H9 (cell line): ENCODE measurements around the gene EIF1AD. TPM values are rescaled to one million over a fixed set of nuclear protein-coding genes. Genes with fewer than 3 reads are reported as not detected.

Experiments
- DNase-seq: peaks from one replicate; pipeline ENCODE4 v3.0.0-alpha.2; 2017
- H2AFZ ChIP-seq: one replicate; pipeline ENCODE4 v1.6.1; 2013; ENCODE audit warnings: mild to moderate bottlenecking, low read length, control low read depth, moderate library complexity
- H2AK5ac ChIP-seq: 2 replicates; pipeline ENCODE4 v1.6.1; 2013; ENCODE audit warnings: low read length, control low read depth, mixed read lengths; ENCODE audit not compliant: insufficient read length
- H2BK120ac ChIP-seq: one replicate; pipeline ENCODE4 v1.6.1; 2013; ENCODE audit warnings: low read depth, mild to moderate bottlenecking, low read length, control low read depth, inconsistent platforms; ENCODE audit not compliant: poor library complexity, severe bottlenecking
- H2BK12ac ChIP-seq: 2 replicates; pipeline ENCODE4 v1.6.1; 2013; ENCODE audit warnings: low read length, control low read depth, mixed read lengths, low read depth; ENCODE audit not compliant: insufficient read length
- H2BK15ac ChIP-seq: 2 replicates; pipeline ENCODE4 v1.6.1; 2013; ENCODE audit warnings: low read depth, low read length, control low read depth
- H2BK20ac ChIP-seq: one replicate; pipeline ENCODE4 v1.6.1; 2013; ENCODE audit warnings: low read depth, mild to moderate bottlenecking, low read length, control low read depth, inconsistent platforms; ENCODE audit not compliant: poor library complexity, severe bottlenecking
- H2BK5ac ChIP-seq: 2 replicates; pipeline ENCODE4 v1.6.1; 2013; ENCODE audit warnings: low read length, control low read depth, mixed read lengths; ENCODE audit not compliant: insufficient read length
- H3K14ac ChIP-seq: 2 replicates; pipeline ENCODE4 v1.6.1; 2013; ENCODE audit warnings: low read length, control low read depth; ENCODE audit not compliant: insufficient read depth
- H3K18ac ChIP-seq: 2 replicates; pipeline ENCODE4 v1.6.1; 2013; ENCODE audit warnings: low read depth, mild to moderate bottlenecking, mixed read lengths, low read length, control low read depth; ENCODE audit not compliant: insufficient read length
- H3K23ac ChIP-seq: 2 replicates; pipeline ENCODE4 v1.6.1; 2013; ENCODE audit warnings: low read length, control low read depth, mixed read lengths, low read depth; ENCODE audit not compliant: insufficient read length
- H3K23me2 ChIP-seq: 2 replicates; pipeline ENCODE4 v1.6.1; 2013; ENCODE audit warnings: low read depth, mild to moderate bottlenecking, mixed read lengths, low read length, control low read depth; ENCODE audit not compliant: insufficient read length, poor library complexity, severe bottlenecking
- H3K27ac ChIP-seq: 2 replicates; pipeline ENCODE4 v1.5.1; 2013; ENCODE audit warnings: low read length, control low read depth, mixed read lengths, low read depth; ENCODE audit not compliant: insufficient read length
- H3K27me3 ChIP-seq: 2 replicates; pipeline ENCODE4 v1.6.1; 2013; ENCODE audit warnings: low read length, control low read depth, inconsistent platforms; ENCODE audit not compliant: insufficient read depth
- H3K4ac ChIP-seq: 2 replicates; pipeline ENCODE4 v1.6.1; 2013; ENCODE audit warnings: low read depth, mild to moderate bottlenecking, control low read depth, inconsistent platforms, low read length, moderate library complexity
- H3K4me1 ChIP-seq: 2 replicates; pipeline ENCODE4 v1.6.1; 2013; ENCODE audit warnings: low read length, control low read depth, inconsistent platforms; ENCODE audit not compliant: insufficient read depth
- H3K4me2 ChIP-seq: 2 replicates; pipeline ENCODE4 v1.6.1; 2013; ENCODE audit warnings: low read length, control low read depth, mixed read lengths; ENCODE audit not compliant: insufficient read length, insufficient read depth
- H3K56ac ChIP-seq: 2 replicates; pipeline ENCODE4 v1.6.1; 2013; ENCODE audit warnings: low read depth, mild to moderate bottlenecking, mixed read lengths, low read length, control low read depth; ENCODE audit not compliant: insufficient read length
- H3K79me1 ChIP-seq: 2 replicates; pipeline ENCODE4 v1.6.1; 2013; ENCODE audit warnings: low read depth, mild to moderate bottlenecking, moderate library complexity, low read length, control low read depth, inconsistent platforms; ENCODE audit not compliant: insufficient read depth, poor library complexity, severe bottlenecking
- H3K79me2 ChIP-seq: 2 replicates; pipeline ENCODE4 v1.6.1; 2013; ENCODE audit warnings: low read length, control low read depth, inconsistent platforms; ENCODE audit not compliant: insufficient read depth
- H3K9ac ChIP-seq: 2 replicates; pipeline ENCODE4 v1.6.1; 2013; ENCODE audit warnings: low read length, control low read depth, mixed read lengths; ENCODE audit not compliant: insufficient read length; ENCODE audit errors: extremely low read depth
- H3K9me3 ChIP-seq: one replicate; pipeline ENCODE4 v1.6.1; 2013; ENCODE audit warnings: low read depth, low read length, inconsistent platforms; ENCODE audit not compliant: control insufficient read depth
- H3T11ph ChIP-seq: one replicate; pipeline ENCODE4 v1.6.1; 2013; ENCODE audit warnings: mild to moderate bottlenecking, low read length, control low read depth, inconsistent platforms
- H4K20me1 ChIP-seq: one replicate; pipeline ENCODE4 v1.6.1; 2013; ENCODE audit not compliant: control insufficient read depth, insufficient read length, insufficient read depth
- H4K5ac ChIP-seq: 2 replicates; pipeline ENCODE4 v1.6.1; 2013; ENCODE audit warnings: low read depth, mild to moderate bottlenecking, mixed read lengths, low read length, control low read depth; ENCODE audit not compliant: insufficient read length
- H4K8ac ChIP-seq: replicated peaks from 2 replicates; pipeline ENCODE4 v1.6.1; 2013; ENCODE audit warnings: low read length, control low read depth, mixed read lengths, low read depth; ENCODE audit not compliant: insufficient read length
- H4K91ac ChIP-seq: 2 replicates; pipeline ENCODE4 v1.6.1; 2013; ENCODE audit warnings: low read depth, mild to moderate bottlenecking, moderate library complexity, mixed read lengths, low read length, control low read depth; ENCODE audit not compliant: insufficient read length
- H3K27ac Mint-ChIP-seq, 3 experiments: 2 replicates in 2 of 3; 3 replicates in 1 of 3; pipeline ENCODE4 v1.8.0; 2020 to 2021; ENCODE audit warnings: mixed read lengths in 3 of 3, mild to moderate bottlenecking in 1 of 3, moderate library complexity in 1 of 3
- H3K27me3 Mint-ChIP-seq: 2 replicates; pipeline ENCODE4 v1.8.0; 2021; ENCODE audit warnings: low read depth, mild to moderate bottlenecking, moderate library complexity, mixed read lengths
- H3K36me3 Mint-ChIP-seq, 3 experiments: 2 replicates in 2 of 3; 3 replicates in 1 of 3; pipeline ENCODE4 v1.8.0; 2020 to 2021; ENCODE audit warnings: low read depth in 3 of 3, mixed read lengths in 3 of 3; ENCODE audit not compliant: insufficient read depth in 1 of 3
- H3K4me1 Mint-ChIP-seq, 2 experiments: 2 replicates each; pipeline ENCODE4 v1.8.0; 2020; ENCODE audit warnings: mixed read lengths in 2 of 2
- H3K4me3 Mint-ChIP-seq, 2 experiments: 2 replicates in 1 of 2; 3 replicates in 1 of 2; pipeline ENCODE4 v1.8.0; 2020 to 2021; ENCODE audit warnings: mild to moderate bottlenecking in 2 of 2, mixed read lengths in 2 of 2, moderate library complexity in 1 of 2
- H3K9me3 Mint-ChIP-seq, 2 experiments: 2 replicates in 1 of 2; 3 replicates in 1 of 2; pipeline ENCODE4 v1.8.0; 2020; ENCODE audit warnings: mild to moderate bottlenecking in 2 of 2, mixed read lengths in 2 of 2, moderate library complexity in 1 of 2
- WGBS: extraction: QIAGEN DNeasy Blood & Tissue Kit; methylation state at CpG from one replicate; pipeline ENCODE4 v1.1.7; 2013; ENCODE audit warnings: missing lambda C conversion rate, low lambda C conversion rate, mixed read lengths; ENCODE audit not compliant: insufficient read length; ENCODE audit errors: extremely low coverage; 5-methylcytosine and 5-hydroxymethylcytosine counted together
- total RNA-seq: library from RNA; stranded (reverse); gene quantifications from 2 replicates; pipeline ENCODE4 v1.2.1, GENCODE V29; 2021
- TF ChIP-seq, protein P1 (sequence below): fragments of 200-600 bp; sonication (generic); conservative IDR thresholded peaks from 3 replicates; pipeline ENCODE4 v1.8.0; 2021; ENCODE audit warnings: antibody characterized with exemption, mild to moderate bottlenecking

EIF1AD gene
- total RNA-seq, 1 experiment from 2014 or later: 46.7 TPM

DNA sequence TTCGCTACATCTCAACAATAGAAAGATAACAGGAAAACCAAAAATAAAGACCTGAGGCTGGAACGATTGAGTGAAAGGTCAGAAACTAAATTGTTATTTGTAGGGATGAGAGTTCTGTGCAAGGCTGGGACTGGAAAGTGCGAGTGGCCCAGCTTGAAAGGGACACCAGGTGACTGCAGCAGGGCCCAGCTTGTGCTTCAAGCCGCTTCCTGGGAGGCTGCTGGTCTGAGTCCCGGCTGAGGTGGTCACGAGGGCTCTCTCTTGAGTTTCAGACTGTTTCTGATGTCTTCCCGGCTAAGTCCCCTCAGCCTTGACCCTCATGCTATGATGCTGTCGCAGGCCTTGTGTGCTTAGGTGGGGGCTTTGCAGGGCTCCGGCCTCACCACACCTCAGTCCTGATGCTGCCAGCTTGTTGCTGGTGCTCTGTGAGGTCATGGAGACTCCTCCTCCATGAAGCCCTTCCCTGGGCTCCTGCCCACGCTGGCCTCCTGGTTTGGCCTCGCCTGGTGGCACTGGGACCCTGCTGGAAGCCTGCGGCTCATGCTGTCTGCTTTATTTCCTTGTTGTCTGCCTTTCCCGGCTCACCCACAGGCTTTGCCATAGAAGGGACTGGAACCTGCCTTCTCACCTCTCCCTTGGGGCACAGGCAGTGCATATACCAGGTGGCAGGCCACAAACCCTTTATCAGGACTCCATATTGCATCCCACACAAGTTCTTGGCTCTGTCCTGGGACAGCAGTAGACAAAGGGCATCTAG lies 4.4 kb upstream of the EIF1AD start:
- Histone ChIP-seq H2BK5ac (no peak overlapping the region), H2BK120ac (no peak overlapping the region), H3K9me3 (no peaks in the 10 kb centered on the region), H2BK12ac (no peak overlapping the region), H3K9ac (no peak overlapping the region), H2BK20ac (no peak overlapping the region), H3K23me2 (peaks cover 12% of the 10 kb centered on the region), H3K4ac (no peak overlapping the region), H3K4me2 (no peak overlapping the region), H4K5ac (no peak overlapping the region), H3K56ac (no peak overlapping the region), H2AK5ac (no peak overlapping the region), H3K23ac (no peak overlapping the region), H4K8ac (no peak overlapping the region), H3K79me1 (no peaks in the 10 kb centered on the region), H3K27me3 (peaks cover 1% of the 10 kb centered on the region; the same call in 1 of the 2 replicates), H3K14ac (no peak overlapping the region; the same call in 1 of the 2 replicates), H3K4me1 (no peaks in the 10 kb centered on the region), H3K18ac (no peak overlapping the region), H4K91ac (no peak overlapping the region), H3K27ac (no peak overlapping the region), H4K20me1 (no peaks in the 10 kb centered on the region), H2BK15ac (no peak overlapping the region), H3K79me2 (peaks cover 5% of the 10 kb centered on the region; the same call in 1 of the 2 replicates), H2AFZ (no peak overlapping the region), H3T11ph (no peak overlapping the region)
- no CpG with 5 or more reads among the region's 13 CpGs for WGBS
- H3K36me3 Mint-ChIP-seq: peaks cover 12 to 33% (median 23%) of the 10 kb centered on the region in 3 experiments
- TF ChIP-seq, protein P1, sequence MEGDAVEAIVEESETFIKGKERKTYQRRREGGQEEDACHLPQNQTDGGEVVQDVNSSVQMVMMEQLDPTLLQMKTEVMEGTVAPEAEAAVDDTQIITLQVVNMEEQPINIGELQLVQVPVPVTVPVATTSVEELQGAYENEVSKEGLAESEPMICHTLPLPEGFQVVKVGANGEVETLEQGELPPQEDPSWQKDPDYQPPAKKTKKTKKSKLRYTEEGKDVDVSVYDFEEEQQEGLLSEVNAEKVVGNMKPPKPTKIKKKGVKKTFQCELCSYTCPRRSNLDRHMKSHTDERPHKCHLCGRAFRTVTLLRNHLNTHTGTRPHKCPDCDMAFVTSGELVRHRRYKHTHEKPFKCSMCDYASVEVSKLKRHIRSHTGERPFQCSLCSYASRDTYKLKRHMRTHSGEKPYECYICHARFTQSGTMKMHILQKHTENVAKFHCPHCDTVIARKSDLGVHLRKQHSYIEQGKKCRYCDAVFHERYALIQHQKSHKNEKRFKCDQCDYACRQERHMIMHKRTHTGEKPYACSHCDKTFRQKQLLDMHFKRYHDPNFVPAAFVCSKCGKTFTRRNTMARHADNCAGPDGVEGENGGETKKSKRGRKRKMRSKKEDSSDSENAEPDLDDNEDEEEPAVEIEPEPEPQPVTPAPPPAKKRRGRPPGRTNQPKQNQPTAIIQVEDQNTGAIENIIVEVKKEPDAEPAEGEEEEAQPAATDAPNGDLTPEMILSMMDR: no peak
- peak overlapping the region in 1 of 2 experiments; percentile 38; a peak in 1 of 5 replicates for H3K4me3 Mint-ChIP-seq
- DNase-seq: no peak
- no peaks in the 10 kb centered on the region; the same call in 1 of the 2 replicates for H3K27me3 Mint-ChIP-seq
- peak overlapping the region; percentile 65 to 91 (median 84); a peak in 5 of 7 replicates for H3K27ac Mint-ChIP-seq
- no peaks in the 10 kb centered on the region for H3K9me3 Mint-ChIP-seq
- peaks cover 24 to 37% of the 10 kb centered on the region in 2 experiments for H3K4me1 Mint-ChIP-seq
